Sigmoid colon (tissue), 7 donors: ENCODE data around the gene REXO5. TPM values are rescaled to one million over a fixed set of nuclear protein-coding genes. Genes with fewer than 3 reads are reported as not detected.

Source experiments
- DNase-seq: peaks from one replicate; pipeline ENCODE4 v3.0.0-alpha.2; 2019
- H3K27ac ChIP-seq, 4 donors: fragments of 200-600 bp; sonication (generic); one replicate each; pipeline ENCODE4 v1.5.1; 2016 to 2019; ENCODE audit warnings: mild to moderate bottlenecking in 1 of 4
- H3K27me3 ChIP-seq, 3 donors: fragments of 200-600 bp; sonication (generic); one replicate each; pipeline ENCODE4 v1.5.1; 2019; ENCODE audit warnings: mild to moderate bottlenecking in 1 of 3
- H3K36me3 ChIP-seq, 4 donors: fragments of 200-600 bp; sonication (generic); one replicate each; pipeline ENCODE4 v1.5.1; 2016 to 2019
- H3K4me1 ChIP-seq, 4 donors: fragments of 200-600 bp; sonication (generic); one replicate each; pipeline ENCODE4 v1.5.1; 2017 to 2019
- H3K4me3 ChIP-seq, 4 donors: fragments of 200-600 bp; sonication (generic); one replicate each; pipeline ENCODE4 v1.5.1; 2017 to 2019; ENCODE audit warnings: mild to moderate bottlenecking in 2 of 4, moderate library complexity in 1 of 4
- H3K9me3 ChIP-seq, 4 donors: fragments of 200-600 bp in 3 of 4; sonication (generic) in 3 of 4; one replicate each; pipeline versions ENCODE4 v1.5.1 to v1.6.1; 2013 to 2019
- EP300 ChIP-seq, 4 donors: sonication (generic); formaldehyde crosslinking; IDR thresholded peaks; one replicate each; pipeline ENCODE4 v1.6.1; 2017; ENCODE audit warnings: antibody characterized with exemption in 4 of 4
- POLR2A ChIP-seq, 2 donors: fragments of 450-650 bp; IDR thresholded peaks; one replicate each; pipeline ENCODE4 v1.6.1; 2016; ENCODE audit warnings: antibody characterized with exemption in 2 of 2, mild to moderate bottlenecking in 2 of 2, moderate library complexity in 2 of 2
- POLR2AphosphoS5 ChIP-seq, 4 donors: sonication (generic); formaldehyde crosslinking; IDR thresholded peaks; one replicate each; pipeline ENCODE4 v1.6.1; 2017; ENCODE audit warnings: antibody characterized with exemption in 4 of 4
- WGBS, 2 donors: extraction: QIAGEN DNeasy Blood & Tissue Kit; methylation state at CpG; one replicate each; pipeline ENCODE4 v1.1.7; 2013; 5-methylcytosine and 5-hydroxymethylcytosine counted together
- intact Hi-C: fragments of 100-400 bp; cut with DNase I; formaldehyde crosslinking; loops from one replicate; pipeline ENCODE4 v1.15.1; 2023
- polyA plus RNA-seq, 3 donors: library from polyadenylated mRNA; stranded (reverse); fragments of 200-250 nt; gene quantifications; one replicate each; pipeline ENCODE4 v1.2.3, GENCODE V29; 2013
- total RNA-seq, 4 donors: library from RNA; depleted of rRNA; stranded (reverse); fragments of >200 nt; gene quantifications; one replicate each; pipeline ENCODE4 v1.1.0, GENCODE V29; 2016
- TF ChIP-seq, protein P1 (sequence below), 4 experiments: fragments of 450-650 bp in 3 of 4; fragments of 200-600 bp in 1 of 4; IDR thresholded peaks; one replicate each; pipeline ENCODE4 v1.5.1; 2016 to 2019; ENCODE audit warnings: antibody characterized with exemption in 4 of 4, mild to moderate bottlenecking in 3 of 4, moderate library complexity in 2 of 4
- donor health status: healthy with polysubstance abuse.
- donor health status: Bipolar disorder and iron deficiency.
- donor health status: healthy.

REXO5 gene
- total and polyA plus RNA-seq, 7 donors, result 1.2 to 7.5 (median 2.9) TPM

- Histone ChIP-seq H3K27ac (no peak overlapping the region), H3K27me3 (no peaks in the 10 kb centered on the region), H3K4me3 (no peak overlapping the region), H3K36me3 (peaks cover 0 to 28% (median 4%) of the 10 kb centered on the region in 4 donors), H3K9me3 (no peaks in the 10 kb centered on the region), H3K4me1 (peaks cover 0 to 48% (median 30%) of the 10 kb centered on the region in 4 donors)
- TF ChIP-seq POLR2A (IDR thresholded peaks at IDR 0.05), result no peak
- TF ChIP-seq POLR2AphosphoS5 (IDR thresholded peaks at IDR 0.05), result no peak
- TF ChIP-seq, protein P1, sequence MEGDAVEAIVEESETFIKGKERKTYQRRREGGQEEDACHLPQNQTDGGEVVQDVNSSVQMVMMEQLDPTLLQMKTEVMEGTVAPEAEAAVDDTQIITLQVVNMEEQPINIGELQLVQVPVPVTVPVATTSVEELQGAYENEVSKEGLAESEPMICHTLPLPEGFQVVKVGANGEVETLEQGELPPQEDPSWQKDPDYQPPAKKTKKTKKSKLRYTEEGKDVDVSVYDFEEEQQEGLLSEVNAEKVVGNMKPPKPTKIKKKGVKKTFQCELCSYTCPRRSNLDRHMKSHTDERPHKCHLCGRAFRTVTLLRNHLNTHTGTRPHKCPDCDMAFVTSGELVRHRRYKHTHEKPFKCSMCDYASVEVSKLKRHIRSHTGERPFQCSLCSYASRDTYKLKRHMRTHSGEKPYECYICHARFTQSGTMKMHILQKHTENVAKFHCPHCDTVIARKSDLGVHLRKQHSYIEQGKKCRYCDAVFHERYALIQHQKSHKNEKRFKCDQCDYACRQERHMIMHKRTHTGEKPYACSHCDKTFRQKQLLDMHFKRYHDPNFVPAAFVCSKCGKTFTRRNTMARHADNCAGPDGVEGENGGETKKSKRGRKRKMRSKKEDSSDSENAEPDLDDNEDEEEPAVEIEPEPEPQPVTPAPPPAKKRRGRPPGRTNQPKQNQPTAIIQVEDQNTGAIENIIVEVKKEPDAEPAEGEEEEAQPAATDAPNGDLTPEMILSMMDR (IDR thresholded peaks at IDR 0.05), result no peak
- no peak for TF ChIP-seq EP300 (IDR thresholded peaks at IDR 0.05)
- WGBS, 2 donors, result 33 to 79% methylated on average over 4 of the region's 4 CpGs
- DNase-seq, result no peak
- intact Hi-C loops, result no loop called here
These were observed 83.4 kb downstream of the REXO5 start for GRCh38 chr16:20889625-20890275.

GRCh38 chr16:20894388-20894787, 88.1 kb downstream of the REXO5 start:
- H3K27me3 ChIP-seq, result no peaks in the 10 kb centered on the region
- H3K27ac ChIP-seq, result no peak overlapping the region
- WGBS, 2 donors, result 93 to 95% methylated on average over 2 of the region's 2 CpGs
- peaks cover 0 to 40% (median 4%) of the 10 kb centered on the region in 4 donors for H3K36me3 ChIP-seq
- DNase-seq, result no peak
- TF ChIP-seq, protein P1 (IDR thresholded peaks at IDR 0.05), result no peak
- TF ChIP-seq POLR2A (IDR thresholded peaks at IDR 0.05) (no peak), EP300 (IDR thresholded peaks at IDR 0.05) (no peak), POLR2AphosphoS5 (IDR thresholded peaks at IDR 0.05) (no peak)
- intact Hi-C loops, result no loop called here
- H3K4me3 ChIP-seq, result no peak overlapping the region
- H3K9me3 ChIP-seq, result no peaks in the 10 kb centered on the region
- peaks cover 0 to 71% (median 40%) of the 10 kb centered on the region in 4 donors for H3K4me1 ChIP-seq

- DNase-seq, result no peak
- intact Hi-C loops, result no loop called here
- H3K36me3 ChIP-seq, result peaks cover 0 to 29% (median 4%) of the 10 kb centered on the region in 4 donors
- no peak overlapping the region for H3K4me3 ChIP-seq
- H3K9me3 ChIP-seq, result no peaks in the 10 kb centered on the region
- WGBS, 2 donors, result 91 to 96% methylated on average over 4 of the region's 4 CpGs
- H3K27me3 ChIP-seq, result no peaks in the 10 kb centered on the region
- peaks cover 0 to 66% (median 41%) of the 10 kb centered on the region in 4 donors for H3K4me1 ChIP-seq
- TF ChIP-seq, protein P1 (IDR thresholded peaks at IDR 0.05), result no peak
- TF ChIP-seq EP300 (IDR thresholded peaks at IDR 0.05) (no peak), POLR2A (IDR thresholded peaks at IDR 0.05) (no peak), POLR2AphosphoS5 (IDR thresholded peaks at IDR 0.05) (no peak)
- peak overlapping the region in 3 of 4 donors; percentile 96 to 99 (median 98) for H3K27ac ChIP-seq
These were observed 91.0 kb downstream of the REXO5 start for GRCh38 chr16:20897253-20897897.

- peaks cover 0 to 66% (median 46%) of the 10 kb centered on the region in 4 donors for H3K4me1 ChIP-seq
- 70 to 81% methylated on average over 3 of the region's 3 CpGs for WGBS, 2 donors
- DNase-seq, result no peak
- no peaks in the 10 kb centered on the region for H3K9me3 ChIP-seq
- TF ChIP-seq POLR2AphosphoS5 (IDR thresholded peaks at IDR 0.05), result no peak
- no peaks in the 10 kb centered on the region for H3K27me3 ChIP-seq
- peak overlapping the region in 3 of 4 donors; percentile 96 to 99 (median 98) for H3K27ac ChIP-seq
- H3K36me3 ChIP-seq, result peaks cover 0 to 28% (median 4%) of the 10 kb centered on the region in 4 donors
- intact Hi-C loops, result no loop called here
- no peak overlapping the region for H3K4me3 ChIP-seq
These were observed 91.6 kb downstream of the REXO5 start for GRCh38 chr16:20897922-20898321.

- WGBS, 2 donors, result 15 to 32% methylated on average over 5 of the region's 5 CpGs
- H3K4me1 ChIP-seq, result peaks cover 0 to 71% (median 58%) of the 10 kb centered on the region in 4 donors
- H3K27me3 ChIP-seq, result no peaks in the 10 kb centered on the region
- no peak for DNase-seq
- intact Hi-C loops, result no loop called here
- no peaks in the 10 kb centered on the region for H3K9me3 ChIP-seq
- H3K27ac ChIP-seq, result peak overlapping the region; percentile 96 to 99 (median 98)
- peak overlapping the region; percentile 75 to 91 (median 80) for H3K4me3 ChIP-seq
- TF ChIP-seq, protein P1 (IDR thresholded peaks at IDR 0.05), result no peak
- no peak for TF ChIP-seq POLR2A (IDR thresholded peaks at IDR 0.05)
- TF ChIP-seq EP300 (IDR thresholded peaks at IDR 0.05), result no peak
- TF ChIP-seq POLR2AphosphoS5 (IDR thresholded peaks at IDR 0.05), result peak in 2 of 4 donors; percentile 14 to 22
- peaks cover 0 to 17% (median 0%) of the 10 kb centered on the region in 4 donors for H3K36me3 ChIP-seq
These were observed 92.7 kb downstream of the REXO5 start for GRCh38 chr16:20899071-20899470.
